NCI-H460 (cell line): ENCODE results near the gene BMP6. TPM values are rescaled to one million over a fixed set of nuclear protein-coding genes. Genes with fewer than 3 reads are reported as not detected.

Experiments used
- DNase-seq: peaks from one replicate; pipeline ENCODE4 v3.0.0-alpha.2; 2016; ENCODE audit warnings: low read depth; ENCODE audit errors: extremely low read depth
- total RNA-seq: library from RNA; depleted of rRNA; stranded (reverse); fragments of >200 nt; shearing (Covaris generic); gene quantifications from 2 replicates; pipeline ENCODE4 v1.2.3, GENCODE V29; 2014; rRNA removed

Gene BMP6
- total RNA-seq, 1 experiment from 2014 or later = 30.8 TPM

GRCh38 chr6:7914991-7915789, 189.3 kb downstream of the BMP6 start:
- DNase-seq = no peak

- no peak for DNase-seq
These were observed 191.1 kb downstream of the BMP6 start for GRCh38 chr6:7916959-7917358.

GRCh38 chr6:7917729-7918128, 191.8 kb downstream of the BMP6 start:
- no peak for DNase-seq

GRCh38 chr6:7918403-7918802, 192.5 kb downstream of the BMP6 start:
- no peak for DNase-seq

GRCh38 chr6:7919871-7920270, 194.0 kb downstream of the BMP6 start:
- DNase-seq = no peak

GRCh38 chr6:7920425-7920824, 194.5 kb downstream of the BMP6 start:
- no peak for DNase-seq

GRCh38 chr6:7921046-7921445, 195.1 kb downstream of the BMP6 start:
- no peak for DNase-seq

GRCh38 chr6:7921632-7922092, 195.8 kb downstream of the BMP6 start:
- no peak for DNase-seq

- DNase-seq = no peak
These were observed 196.7 kb downstream of the BMP6 start for GRCh38 chr6:7922596-7922995.

- no peak for DNase-seq
These were observed 199.0 kb downstream of the BMP6 start for GRCh38 chr6:7924867-7925266.

Other genes with a start within 250 kb of the BMP6 start
- 0.07 and 0.12 TPM in 2 replicates for gene DSP, start 184.4 kb upstream of the BMP6 start, total RNA-seq
- gene SNRNP48, start 135.9 kb upstream of the BMP6 start, total RNA-seq = 13.2 and 14.4 TPM in 2 replicates
- 250 and 258 TPM in 2 replicates for gene TXNDC5, start 184.7 kb downstream of the BMP6 start, total RNA-seq